HepG2 (cell line): ENCODE results near the gene PLCG1. TPM values are rescaled to one million over a fixed set of nuclear protein-coding genes. Genes with fewer than 3 reads are reported as not detected.

Source experiments
- ATAC-seq: fragments of 200-7000 bp; cut with Tn5 transposase; 3 replicates; pipeline ENCODE4 v1.9.1; 2020; ENCODE audit warnings: mild to moderate bottlenecking, moderate library complexity
- BruUV-seq: library from RNA; stranded (reverse); fragments of 400-500 nt; replicated peaks from 2 replicates; lab custom pipeline; 2021; lab: Mats Ljungman, UMichigan
- CTCF ChIA-PET: fragments of 300-600 bp; formaldehyde crosslinking; extraction: SDS; loops from one replicate; lab custom pipeline; 2021; ENCODE audit warnings: low total read pairs, inconsistent platforms, low intra/inter-chr PET ratio; lab: Yijun Ruan, JAX
- POLR2A ChIA-PET: fragments of 350-600 bp; sonication (Branson Sonifier 250); formaldehyde crosslinking; loops from one replicate; lab custom pipeline; 2020; ENCODE audit warnings: antibody characterized with exemption, inconsistent platforms; lab: Yijun Ruan, JAX
- DNase-seq: peaks from one replicate; pipeline ENCODE4 v3.0.0-alpha.2; 2015; ENCODE audit warnings: low spot score
- FAIRE-seq: peaks from 3 replicates; lab custom pipeline; 2011; peaks lifted over from hg19 to GRCh38; lab: Jason Lieb, UNC
- H2AFZ ChIP-seq: one replicate; pipeline ENCODE4 v1.6.1; 2011; ENCODE audit warnings: low read length, inconsistent platforms
- H3K27ac ChIP-seq: fragments of 300-600 bp; 3 replicates; pipeline ENCODE4 v1.8.0; 2011; ENCODE audit warnings: mixed run types, mild to moderate bottlenecking, mixed read lengths, low read length, inconsistent platforms; ENCODE audit not compliant: insufficient read depth; ENCODE audit errors: extremely low read length
- H3K27me3 ChIP-seq, 2 experiments: fragments of 200-600 bp in 1 of 2; 2 replicates in 1 of 2; 3 replicates in 1 of 2; pipeline versions ENCODE4 v1.6.0 to v1.8.0; 2011; ENCODE audit warnings: low read length in 2 of 2, mild to moderate bottlenecking in 2 of 2, moderate library complexity in 2 of 2, inconsistent platforms in 1 of 2; ENCODE audit not compliant: insufficient read depth in 2 of 2, control insufficient read depth in 1 of 2
- H3K36me3 ChIP-seq, 2 experiments: fragments of 200-600 bp in 1 of 2; replicated peaks in 1 of 2; 2 replicates in 1 of 2; 3 replicates in 1 of 2; pipeline versions ENCODE4 v1.5.1 to v1.8.0; 2011; ENCODE audit warnings: low read length in 2 of 2, inconsistent platforms in 1 of 2; ENCODE audit not compliant: insufficient read depth in 2 of 2, control insufficient read depth in 1 of 2
- H3K4me1 ChIP-seq: 2 replicates; pipeline ENCODE4 v1.5.1; 2012; ENCODE audit warnings: low read length, inconsistent platforms; ENCODE audit not compliant: insufficient read depth
- H3K4me2 ChIP-seq: 2 replicates; pipeline ENCODE4 v1.6.0; 2011; ENCODE audit warnings: low read depth, low read length, inconsistent platforms
- H3K4me3 ChIP-seq, 3 experiments: fragments of 200-600 bp in 1 of 3; sonication (generic), shearing (Covaris generic) in 1 of 3; replicated peaks in 1 of 3; 2 replicates each; pipeline ENCODE4 v1.5.1; 2011 to 2016; ENCODE audit warnings: low read length in 3 of 3, inconsistent platforms in 2 of 3, low read depth in 2 of 3, mild to moderate bottlenecking in 2 of 3, control low read depth in 1 of 3, mixed read lengths in 1 of 3; ENCODE audit not compliant: insufficient read depth in 1 of 3
- H3K79me2 ChIP-seq: one replicate; pipeline ENCODE4 v1.6.1; 2011; ENCODE audit warnings: low read length, inconsistent platforms; ENCODE audit not compliant: insufficient read depth
- H3K9ac ChIP-seq: 2 replicates; pipeline ENCODE4 v1.6.0; 2011; ENCODE audit warnings: mild to moderate bottlenecking, low read depth, low read length, inconsistent platforms; ENCODE audit not compliant: insufficient read depth
- H3K9me3 ChIP-seq: 2 replicates; pipeline ENCODE4 v1.5.1; 2012; ENCODE audit warnings: mild to moderate bottlenecking, low read length
- H4K20me1 ChIP-seq: 2 replicates; pipeline ENCODE4 v1.6.0; 2011; ENCODE audit warnings: inconsistent platforms, mild to moderate bottlenecking, low read length, moderate library complexity; ENCODE audit not compliant: insufficient read depth
- ADNP ChIP-seq: sonication (generic); formaldehyde crosslinking; IDR thresholded peaks from 2 replicates; pipeline ENCODE4 v1.4.0; 2020; ENCODE audit warnings: missing genetic modification reagents
- BCL3 ChIP-seq: sonication (generic); formaldehyde crosslinking; IDR thresholded peaks from 2 replicates; pipeline ENCODE4 v1.5.1; 2020; ENCODE audit warnings: mild to moderate bottlenecking, missing genetic modification reagents, moderate library complexity
- CSRNP2 ChIP-seq: sonication (generic); formaldehyde crosslinking; conservative IDR thresholded peaks from 2 replicates; pipeline ENCODE4 v1.8.0; 2022; ENCODE audit warnings: low read depth, missing genetic modification reagents
- ELF4 ChIP-seq: sonication (generic); formaldehyde crosslinking; IDR thresholded peaks from 2 replicates; pipeline ENCODE4 v1.5.0; 2020; ENCODE audit warnings: missing genetic modification reagents, mild to moderate bottlenecking, moderate library complexity, borderline replicate concordance
- HNRNPUL1 ChIP-seq: fragments of 200-400 bp; formaldehyde crosslinking; IDR thresholded peaks from 2 replicates; pipeline ENCODE4 v1.6.1; 2017; ENCODE audit warnings: low read depth, mild to moderate bottlenecking, low read length, moderate library complexity
- KLF9 ChIP-seq: IDR thresholded peaks from 2 replicates; pipeline ENCODE4 v1.6.1; 2016; ENCODE audit warnings: low read depth
- NCOA1 ChIP-seq: sonication (generic); formaldehyde crosslinking; IDR thresholded peaks from 2 replicates; pipeline ENCODE4 v1.9.0; 2021; ENCODE audit warnings: missing genetic modification reagents
- RFXANK ChIP-seq: IDR thresholded peaks from 2 replicates; pipeline ENCODE4 v1.6.1; 2016
- SNRNP70 ChIP-seq: fragments of 200-400 bp; formaldehyde crosslinking; IDR thresholded peaks from 2 replicates; pipeline ENCODE4 v1.6.1; 2017; ENCODE audit warnings: mild to moderate bottlenecking, low read depth, low read length, moderate library complexity
- TRAFD1 ChIP-seq: sonication (generic); formaldehyde crosslinking; IDR thresholded peaks from 2 replicates; pipeline ENCODE4 v1.5.1; 2020; ENCODE audit warnings: missing genetic modification reagents, mild to moderate bottlenecking, borderline replicate concordance
- ZFP90 ChIP-seq: sonication (generic); formaldehyde crosslinking; IDR thresholded peaks from 2 replicates; pipeline ENCODE4 v1.8.0; 2022; ENCODE audit warnings: missing genetic modification reagents, mild to moderate bottlenecking, inconsistent platforms, borderline replicate concordance
- ZIK1 ChIP-seq: sonication (generic); formaldehyde crosslinking; IDR thresholded peaks from 2 replicates; pipeline ENCODE4 v1.5.0; 2020; ENCODE audit warnings: mild to moderate bottlenecking, low read depth, missing genetic modification reagents, borderline replicate concordance
- ZNF253 ChIP-seq: sonication (generic); formaldehyde crosslinking; IDR thresholded peaks from 2 replicates; pipeline ENCODE4 v1.8.0; 2022; ENCODE audit warnings: mild to moderate bottlenecking, missing genetic modification reagents, borderline replicate concordance
- ZNF3 ChIP-seq: IDR thresholded peaks from 2 replicates; pipeline ENCODE4 v1.7.0; 2017; ENCODE audit warnings: inconsistent platforms
- ZNF597 ChIP-seq: sonication (generic); formaldehyde crosslinking; IDR thresholded peaks from 2 replicates; pipeline ENCODE4 v1.5.0; 2020; ENCODE audit warnings: missing genetic modification reagents
- ZNF691 ChIP-seq: sonication (generic); formaldehyde crosslinking; IDR thresholded peaks from 2 replicates; pipeline ENCODE4 v1.4.0; 2020; ENCODE audit warnings: missing genetic modification reagents, low read depth, mild to moderate bottlenecking, borderline replicate concordance
- ZSCAN12 ChIP-seq: sonication (generic); formaldehyde crosslinking; IDR thresholded peaks from 2 replicates; pipeline ENCODE4 v1.9.0; 2021; ENCODE audit warnings: mild to moderate bottlenecking, missing genetic modification reagents
- ZSCAN25 ChIP-seq: sonication (generic); formaldehyde crosslinking; IDR thresholded peaks from 2 replicates; pipeline ENCODE4 v1.8.0; 2022; ENCODE audit warnings: mild to moderate bottlenecking, missing genetic modification reagents
- WGBS: methylation state at CpG from one replicate; pipeline ENCODE4 v1.1.6; 2017; ENCODE audit warnings: low lambda C conversion rate; 5-methylcytosine and 5-hydroxymethylcytosine counted together
- in situ Hi-C: cut with HindIII; loops from 2 replicates; pipeline ENCODE4 v1.10.0; 2017; ENCODE audit warnings: low pct_unique_long_range_greater_than_20kb; ENCODE audit not compliant: extremely low pct_ligation_motif_present
- intact Hi-C: fragments of 100-400 bp; cut with micrococcal nuclease; formaldehyde crosslinking; loops from one replicate; pipeline ENCODE4 v1.10.0; 2022; ENCODE audit not compliant: unreplicated experiment
- polyA plus RNA-seq, 8 experiments: library from polyadenylated mRNA; depleted of rRNA in 3 of 8; stranded (reverse) in 7 of 8; unstranded in 1 of 8; fragments of >200 nt; fragmentation: Illumina TruSeq in 4 of 8; extraction: Trizol in 4 of 8; gene quantifications; 2 replicates each; pipeline versions ENCODE4 v1.2.1 to v1.2.3, GENCODE V29; 2011 to 2016; ENCODE audit warnings: low read depth in 4 of 8, missing spikeins in 1 of 8, mixed read lengths in 1 of 8; ENCODE audit not compliant: insufficient read depth in 1 of 8
- total RNA-seq, 5 experiments: library from RNA; depleted of rRNA; stranded (reverse); fragments of >200 nt; fragmentation: Illumina TruSeq; extraction: Trizol; gene quantifications; 2 replicates each; pipeline ENCODE4 v1.2.3, GENCODE V29; 2016; ENCODE audit warnings: low read depth in 1 of 5

The PLCG1 gene
- total and polyA plus RNA-seq, 2 of the 13 experiments (the other 11 are each of a cell fraction or from before 2014, with no cell fraction given), result 85.3 to 158 TPM

GRCh38 chr20:41116282-41116956, 20.9 kb upstream of the PLCG1 start:
- no peak for FAIRE-seq
- Histone ChIP-seq H3K27me3 (no peaks in the 10 kb centered on the region), H3K9me3 (no peaks in the 10 kb centered on the region), H4K20me1 (no peaks in the 10 kb centered on the region), H3K9ac (no peak overlapping the region), H3K4me3 (no peak overlapping the region), H3K4me1 (peaks cover 17% of the 10 kb centered on the region), H2AFZ (no peak overlapping the region), H3K79me2 (no peaks in the 10 kb centered on the region), H3K27ac (no peak overlapping the region), H3K36me3 (peaks cover 51 to 89% of the 10 kb centered on the region in 2 experiments), H3K4me2 (no peak overlapping the region)
- ChIA-PET POLR2A (interaction anchor here (1.0 kb wide), 1 partner anchor 19 kb away, joined by 3 read pairs; no protein-coding TSS in a partner anchor), CTCF (no interaction called here)
- intact Hi-C loops (no loop called here), in situ Hi-C loops (no loop called here)
- WGBS, result 98% methylated on average over 6 of the region's 6 CpGs
- no peak for ATAC-seq
- no TSS peak for BruUV-seq
- no peak for DNase-seq
- no peak for TF ChIP-seq ELF4
- TF ChIP-seq ZNF3 (CRISPR knock-in tag), result no peak
- no peak for TF ChIP-seq HNRNPUL1
- no peak for TF ChIP-seq ZIK1 (CRISPR knock-in tag)
- TF ChIP-seq ZNF691 (CRISPR knock-in tag), result no peak
- TF ChIP-seq KLF9 (CRISPR knock-in tag), result no peak
- no peak for TF ChIP-seq NCOA1 (CRISPR knock-in tag)
- TF ChIP-seq RFXANK (CRISPR knock-in tag), result no peak
- no peak for TF ChIP-seq BCL3
- no peak for TF ChIP-seq CSRNP2 (CRISPR knock-in tag)
- no peak for TF ChIP-seq ZNF253
- no peak for TF ChIP-seq ADNP (CRISPR knock-in tag)
- no peak for TF ChIP-seq ZNF597 (CRISPR knock-in tag)
- TF ChIP-seq ZSCAN12 (CRISPR knock-in tag), result no peak
- no peak for TF ChIP-seq ZFP90 (CRISPR knock-in tag)
- TF ChIP-seq ZSCAN25 (CRISPR knock-in tag), result no peak
- no peak for TF ChIP-seq SNRNP70
- TF ChIP-seq TRAFD1 (CRISPR knock-in tag), result no peak
